ENCODE data around the gene TRIM66. TPM values are rescaled to one million over a fixed set of nuclear protein-coding genes. Genes with fewer than 3 reads are reported as not detected.

The TRIM66 gene
- total RNA-seq, 1 donor = 5.6 TPM

- H3K4me3 ChIP-seq (ENCODE audit: low read depth, low read length) = no peak overlapping the region
- DNase-seq (ENCODE audit: low read depth) = no peak
- TF ChIP-seq CTCF (IDR thresholded peaks at IDR 0.05; ENCODE audit: insufficient read depth, low read length) = no peak
These were observed 19.6 kb upstream of the TRIM66 start for GRCh38 chr11:8701891-8702597.

- no peak overlapping the region for H3K4me3 ChIP-seq (ENCODE audit: low read depth, low read length)
- DNase-seq (ENCODE audit: low read depth) = peak; percentile 63
These were observed 17.4 kb upstream of the TRIM66 start for GRCh38 chr11:8699903-8700302.

DNA sequence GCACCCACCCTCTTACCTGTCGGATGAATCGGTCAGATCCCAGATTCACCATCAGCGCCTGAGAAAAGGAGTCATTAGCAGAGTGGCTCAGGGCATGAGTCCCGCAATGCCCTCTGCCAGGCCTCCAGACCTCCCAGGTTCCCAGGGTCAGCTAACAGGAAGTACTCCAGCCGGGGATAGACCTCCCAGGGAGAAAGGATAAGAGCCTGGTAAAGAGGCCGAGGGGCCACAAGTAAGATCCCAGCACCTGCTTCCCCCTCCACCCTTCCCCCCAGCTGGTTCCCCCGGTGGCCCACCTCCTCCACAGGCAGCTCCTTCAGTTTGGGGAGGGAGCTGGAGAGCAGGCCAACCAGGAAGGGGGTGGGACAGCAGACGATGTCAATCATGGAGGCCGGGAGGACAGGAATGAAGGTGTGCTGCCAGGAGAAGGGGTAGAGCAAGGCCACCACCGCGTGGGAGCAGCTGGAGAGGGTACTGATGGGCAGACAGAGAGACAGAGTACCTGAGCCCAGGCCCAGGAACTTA, 16.5 kb upstream of the TRIM66 start:
- no peak for TF ChIP-seq CTCF (IDR thresholded peaks at IDR 0.05; ENCODE audit: insufficient read depth, low read length)
- no peak overlapping the region for H3K4me3 ChIP-seq (ENCODE audit: low read depth, low read length)
- no peak for DNase-seq (ENCODE audit: low read depth)

More at GRCh38 chr11:8699903-8700302, 17.4 kb upstream of the TRIM66 start:
- TF ChIP-seq CTCF (IDR thresholded peaks at IDR 0.05; ENCODE audit: insufficient read depth, low read length) = no peak

- DNase-seq (ENCODE audit: low read depth) = no peak
- no peak overlapping the region for H3K4me3 ChIP-seq (ENCODE audit: low read depth, low read length)
- no peak for TF ChIP-seq CTCF (IDR thresholded peaks at IDR 0.05; ENCODE audit: insufficient read depth, low read length)
These were observed 15.9 kb upstream of the TRIM66 start for GRCh38 chr11:8698379-8698851.

DNA sequence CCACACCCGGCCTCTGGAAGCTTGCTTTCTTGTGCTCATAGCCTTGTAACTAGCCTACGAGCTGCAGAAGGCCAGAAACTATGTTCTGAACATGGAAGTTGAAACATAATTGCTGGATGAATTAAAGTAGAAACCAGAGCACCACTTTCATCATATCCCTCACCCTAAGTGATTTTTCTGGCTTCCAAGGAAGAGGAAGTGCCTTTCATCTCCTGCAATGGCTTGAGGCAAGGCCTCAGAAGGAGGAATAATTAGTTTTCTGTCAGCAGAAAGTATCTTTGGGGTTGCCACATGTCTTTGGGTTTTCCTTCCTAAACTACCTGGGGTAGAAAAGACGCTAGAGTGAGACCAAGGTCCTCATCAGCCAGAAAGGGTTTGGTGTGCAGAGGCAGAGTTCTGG, 14.6 kb upstream of the TRIM66 start:
- no peak for TF ChIP-seq CTCF (IDR thresholded peaks at IDR 0.05; ENCODE audit: insufficient read depth, low read length)
- no peak for DNase-seq (ENCODE audit: low read depth)
- H3K4me3 ChIP-seq (ENCODE audit: low read depth, low read length) = no peak overlapping the region

DNA sequence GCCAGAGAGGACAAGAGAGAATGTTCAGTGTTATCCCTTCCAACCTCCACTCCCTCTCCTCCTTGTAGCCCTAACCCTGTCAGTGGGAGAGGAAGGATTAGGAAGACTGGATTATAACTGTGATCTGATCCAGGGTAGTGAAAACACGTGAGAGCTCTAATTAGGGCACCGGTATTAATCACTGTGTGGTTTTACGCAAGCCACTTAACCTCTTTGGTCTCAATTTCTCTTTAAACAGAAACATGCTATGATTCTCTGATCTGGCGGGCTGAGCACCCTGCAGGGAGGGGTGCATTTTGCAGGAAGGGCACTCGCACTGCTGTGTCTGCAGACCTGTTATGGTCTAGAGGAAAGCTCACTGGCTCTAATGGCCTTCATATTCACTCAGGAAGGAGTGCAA, 11.7 kb upstream of the TRIM66 start:
- no peak overlapping the region for H3K4me3 ChIP-seq (ENCODE audit: low read depth, low read length)
- DNase-seq (ENCODE audit: low read depth) = no peak
- no peak for TF ChIP-seq CTCF (IDR thresholded peaks at IDR 0.05; ENCODE audit: insufficient read depth, low read length)
